Activated CD4-positive, alpha-beta T cell treated with anti-CD3 and anti-CD28 coated beads, Interleukin-2, amount 10 ng/mL, durations not matched to agents 7 days and 5 days (primary cell): ENCODE data around the gene TENT5C. TPM values are rescaled to one million over a fixed set of nuclear protein-coding genes. Genes with fewer than 3 reads are reported as not detected.

Experiments
- CTCF ChIA-PET: fragments of 350-600 bp; sonication (Branson Sonifier 250); formaldehyde crosslinking; loops from one replicate; lab custom pipeline; 2021; ENCODE audit warnings: antibody characterized with exemption; lab: Charles Lee
- POLR2A ChIA-PET: fragments of 350-600 bp; sonication (Branson Sonifier 250); formaldehyde crosslinking; loops from one replicate; lab custom pipeline; 2021; ENCODE audit warnings: antibody characterized with exemption; lab: Charles Lee
- DNase-seq: peaks from one replicate; pipeline ENCODE4 v3.0.0-alpha.2; 2020
- H3K27ac Mint-ChIP-seq: one replicate; pipeline ENCODE4 v1.8.0; 2021; ENCODE audit warnings: mild to moderate bottlenecking, moderate library complexity, mixed read lengths
- H3K27me3 Mint-ChIP-seq: one replicate; pipeline ENCODE4 v1.8.0; 2021; ENCODE audit warnings: mixed read lengths
- H3K36me3 Mint-ChIP-seq: one replicate; pipeline ENCODE4 v1.8.0; 2021; ENCODE audit warnings: low read depth, mixed read lengths
- H3K4me1 Mint-ChIP-seq: one replicate; pipeline ENCODE4 v1.8.0; 2021; ENCODE audit warnings: mixed read lengths
- H3K4me3 Mint-ChIP-seq: one replicate; pipeline ENCODE4 v1.8.0; 2021; ENCODE audit warnings: mild to moderate bottlenecking, moderate library complexity, mixed read lengths
- H3K9me3 Mint-ChIP-seq: one replicate; pipeline ENCODE4 v1.8.0; 2021; ENCODE audit warnings: mixed read lengths
- total RNA-seq, 2 experiments: library from RNA; stranded (reverse); gene quantifications; one replicate each; pipeline ENCODE4 v1.2.3, GENCODE V29; 2021

The TENT5C gene
- total RNA-seq, 2 experiments from 2014 or later = 13.3 to 13.7 TPM

- DNase-seq = no peak
- peaks cover 24% of the 10 kb centered on the region for H3K27me3 Mint-ChIP-seq
- ChIA-PET CTCF (no interaction called here), POLR2A (interaction anchor here (0.5 kb wide), 1 partner anchor 1196 kb away, joined by 3 read pairs; no protein-coding TSS in a partner anchor)
- no peak overlapping the region for H3K27ac Mint-ChIP-seq
- no peaks in the 10 kb centered on the region for H3K9me3 Mint-ChIP-seq
- no peak overlapping the region for H3K4me3 Mint-ChIP-seq
- no peaks in the 10 kb centered on the region for H3K36me3 Mint-ChIP-seq
- peaks cover 3% of the 10 kb centered on the region for H3K4me1 Mint-ChIP-seq
Observed at GRCh38 chr1:117599286-117600221, 6.3 kb upstream of the TENT5C start.

- Mint-ChIP-seq H3K4me1 (peaks cover 11% of the 10 kb centered on the region), H3K9me3 (no peaks in the 10 kb centered on the region), H3K4me3 (no peak overlapping the region), H3K27ac (no peak overlapping the region), H3K36me3 (no peaks in the 10 kb centered on the region), H3K27me3 (peaks cover 26% of the 10 kb centered on the region)
- POLR2A ChIA-PET = interaction anchor here (0.5 kb wide), 1 partner anchor 1197 kb away, joined by 3 read pairs; no protein-coding TSS in a partner anchor
- CTCF ChIA-PET = no interaction called here
- DNase-seq = no peak
Observed at GRCh38 chr1:117600325-117600943, 5.4 kb upstream of the TENT5C start.

GRCh38 chr1:117600966-117601365 lies 4.9 kb upstream of the TENT5C start:
- Mint-ChIP-seq H3K9me3 (no peaks in the 10 kb centered on the region), H3K36me3 (no peaks in the 10 kb centered on the region), H3K4me3 (no peak overlapping the region), H3K4me1 (peaks cover 13% of the 10 kb centered on the region), H3K27me3 (peaks cover 26% of the 10 kb centered on the region), H3K27ac (no peak overlapping the region)
- CTCF ChIA-PET = interaction anchor here (0.8 kb wide), 1 partner anchor 20 kb away, joined by 3 read pairs; no protein-coding TSS in a partner anchor
- POLR2A ChIA-PET = no interaction called here
- no peak for DNase-seq

GRCh38 chr1:117602862-117603261 lies 3.0 kb upstream of the TENT5C start:
- DNase-seq = no peak
- Mint-ChIP-seq H3K4me1 (peaks cover 22% of the 10 kb centered on the region), H3K4me3 (no peak overlapping the region), H3K27ac (no peak overlapping the region), H3K9me3 (no peaks in the 10 kb centered on the region), H3K27me3 (peaks cover 26% of the 10 kb centered on the region), H3K36me3 (no peaks in the 10 kb centered on the region)
- POLR2A ChIA-PET = no interaction called here
- CTCF ChIA-PET = interaction anchor here (1.0 kb wide), 1 partner anchor 41 kb away, joined by 5 read pairs; no protein-coding TSS in a partner anchor

GRCh38 chr1:117605164-117605773 lies 579 bp upstream of the TENT5C start:
- Mint-ChIP-seq H3K36me3 (peaks cover 18% of the 10 kb centered on the region), H3K27ac (peak overlapping the region; percentile 76), H3K27me3 (peaks cover 25% of the 10 kb centered on the region), H3K9me3 (no peaks in the 10 kb centered on the region), H3K4me1 (peaks cover 44% of the 10 kb centered on the region), H3K4me3 (peak overlapping the region; percentile 83)
- ChIA-PET POLR2A (no interaction called here), CTCF (no interaction called here)
- DNase-seq = no peak

- no peaks in the 10 kb centered on the region for H3K9me3 Mint-ChIP-seq
- peak overlapping the region; percentile 80 for H3K27ac Mint-ChIP-seq
- ChIA-PET CTCF (interaction anchor here (0.8 to 2.6 kb wide), 12 partner anchors 10 to 151 kb away, joined by 3 to 15 read pairs (median 4); no protein-coding TSS in a partner anchor), POLR2A (interaction anchor here (0.6 to 0.7 kb wide), 2 partner anchors 54 to 67 kb away, joined by 3 to 10 read pairs; no protein-coding TSS in a partner anchor)
- peaks cover 26% of the 10 kb centered on the region for H3K36me3 Mint-ChIP-seq
- H3K27me3 Mint-ChIP-seq = peaks cover 18% of the 10 kb centered on the region
- DNase-seq = peak; percentile 66
- peaks cover 54% of the 10 kb centered on the region for H3K4me1 Mint-ChIP-seq
- H3K4me3 Mint-ChIP-seq = peak overlapping the region; percentile 87
Observed at GRCh38 chr1:117606649-117607430, 992 bp downstream of the TENT5C start.

- CTCF ChIA-PET = interaction anchor here (1.0 to 2.6 kb wide), 11 partner anchors 9 to 151 kb away, joined by 3 to 15 read pairs (median 4); no protein-coding TSS in a partner anchor
- H3K4me1 Mint-ChIP-seq = peaks cover 57% of the 10 kb centered on the region
Observed at GRCh38 chr1:117607471-117607870, 1.6 kb downstream of the TENT5C start.

GRCh38 chr1:117608115-117608615 lies 2.3 kb downstream of the TENT5C start:
- Mint-ChIP-seq H3K27me3 (peaks cover 13% of the 10 kb centered on the region), H3K27ac (peak overlapping the region; percentile 31)
- no peak for DNase-seq

More at GRCh38 chr1:117607471-117607870, 1.6 kb downstream of the TENT5C start:
- Mint-ChIP-seq H3K36me3 (peaks cover 26% of the 10 kb centered on the region), H3K27me3 (peaks cover 17% of the 10 kb centered on the region), H3K9me3 (no peaks in the 10 kb centered on the region), H3K27ac (peak overlapping the region; percentile 80), H3K4me3 (peak overlapping the region; percentile 87)
- POLR2A ChIA-PET = interaction anchor here (0.6 kb wide), 1 partner anchor 54 kb away, joined by 10 read pairs; no protein-coding TSS in a partner anchor
- peak; percentile 55 for DNase-seq

GRCh38 chr1:117608758-117609157 lies 2.9 kb downstream of the TENT5C start:
- H3K36me3 Mint-ChIP-seq = peaks cover 26% of the 10 kb centered on the region
- peaks cover 69% of the 10 kb centered on the region for H3K4me1 Mint-ChIP-seq
- POLR2A ChIA-PET = no interaction called here
- H3K27me3 Mint-ChIP-seq = peaks cover 8% of the 10 kb centered on the region
- H3K9me3 Mint-ChIP-seq = no peaks in the 10 kb centered on the region
- DNase-seq = no peak
- CTCF ChIA-PET = interaction anchor here (0.6 to 2.6 kb wide), 10 partner anchors 12 to 145 kb away, joined by 3 to 15 read pairs (median 4); no protein-coding TSS in a partner anchor
- H3K27ac Mint-ChIP-seq = no peak overlapping the region
- peak overlapping the region; percentile 87 for H3K4me3 Mint-ChIP-seq

More at GRCh38 chr1:117608115-117608615, 2.3 kb downstream of the TENT5C start:
- CTCF ChIA-PET = interaction anchor here (1.1 to 2.6 kb wide), 8 partner anchors 8 to 150 kb away, joined by 3 to 15 read pairs (median 5); no protein-coding TSS in a partner anchor
- Mint-ChIP-seq H3K36me3 (peaks cover 26% of the 10 kb centered on the region), H3K4me3 (peak overlapping the region; percentile 87), H3K4me1 (peaks cover 63% of the 10 kb centered on the region), H3K9me3 (no peaks in the 10 kb centered on the region)
- POLR2A ChIA-PET = no interaction called here

- Mint-ChIP-seq H3K27ac (no peak overlapping the region), H3K4me3 (no peak overlapping the region), H3K4me1 (peaks cover 73% of the 10 kb centered on the region), H3K27me3 (peaks cover 2% of the 10 kb centered on the region), H3K36me3 (peaks cover 28% of the 10 kb centered on the region), H3K9me3 (no peaks in the 10 kb centered on the region)
- DNase-seq = no peak
- ChIA-PET CTCF (interaction anchor here (1.3 to 2.4 kb wide), 6 partner anchors 11 to 145 kb away, joined by 3 to 15 read pairs (median 4); no protein-coding TSS in a partner anchor), POLR2A (no interaction called here)
Observed at GRCh38 chr1:117609471-117609911, 3.6 kb downstream of the TENT5C start.

GRCh38 chr1:117610036-117610435 lies 4.2 kb downstream of the TENT5C start:
- CTCF ChIA-PET = interaction anchor here (1.3 to 2.4 kb wide), 4 partner anchors 16 to 144 kb away, joined by 3 to 7 read pairs (median 4); no protein-coding TSS in a partner anchor
- Mint-ChIP-seq H3K36me3 (peaks cover 33% of the 10 kb centered on the region), H3K4me3 (no peak overlapping the region), H3K4me1 (peaks cover 73% of the 10 kb centered on the region), H3K9me3 (no peaks in the 10 kb centered on the region), H3K27me3 (no peaks in the 10 kb centered on the region), H3K27ac (no peak overlapping the region)
- no peak for DNase-seq
- POLR2A ChIA-PET = no interaction called here
